BE2C (cell line): ENCODE results near the gene UBQLN1.

Experiments
- DNase-seq: peaks from one replicate; pipeline ENCODE4 v3.0.0-alpha.2; 2020
- H3K27me3 ChIP-seq: fragments of 250-450 bp; sonication (Bioruptor Pico); 2 replicates; pipeline ENCODE4 v1.5.1; 2020; ENCODE audit warnings: mild to moderate bottlenecking
- H3K36me3 ChIP-seq: fragments of 250-450 bp; sonication (Bioruptor Pico); 2 replicates; pipeline ENCODE4 v1.5.1; 2020; ENCODE audit warnings: mild to moderate bottlenecking
- H3K4me1 ChIP-seq: fragments of 250-450 bp; sonication (Bioruptor Pico); 2 replicates; pipeline ENCODE4 v1.5.1; 2020
- H3K4me3 ChIP-seq: 2 replicates; pipeline ENCODE4 v1.5.1; 2011; ENCODE audit warnings: low read depth, low read length
- H3K9me3 ChIP-seq: fragments of 250-450 bp; sonication (Bioruptor Pico); 2 replicates; pipeline ENCODE4 v1.5.1; 2020
- CTCF ChIP-seq: IDR thresholded peaks from 2 replicates; pipeline ENCODE4 v1.5.1; 2012; ENCODE audit warnings: mild to moderate bottlenecking, low read depth, low read length

Gene UBQLN1

GRCh38 chr9:83699615-83700014, 8.1 kb downstream of the UBQLN1 start:
- Histone ChIP-seq H3K36me3 (peaks cover 2% of the 10 kb centered on the region), H3K27me3 (no peaks in the 10 kb centered on the region), H3K4me3 (no peak overlapping the region), H3K4me1 (no peaks in the 10 kb centered on the region), H3K9me3 (no peaks in the 10 kb centered on the region)
- no peak for DNase-seq
- no peak for TF ChIP-seq CTCF

- no peaks in the 10 kb centered on the region for H3K9me3 ChIP-seq
- H3K4me1 ChIP-seq: no peaks in the 10 kb centered on the region
- TF ChIP-seq CTCF: no peak
- peaks cover 2% of the 10 kb centered on the region for H3K36me3 ChIP-seq
- H3K4me3 ChIP-seq: no peak overlapping the region
- DNase-seq: no peak
- no peaks in the 10 kb centered on the region for H3K27me3 ChIP-seq
These were observed 8.7 kb downstream of the UBQLN1 start for GRCh38 chr9:83698976-83699585.

DNA sequence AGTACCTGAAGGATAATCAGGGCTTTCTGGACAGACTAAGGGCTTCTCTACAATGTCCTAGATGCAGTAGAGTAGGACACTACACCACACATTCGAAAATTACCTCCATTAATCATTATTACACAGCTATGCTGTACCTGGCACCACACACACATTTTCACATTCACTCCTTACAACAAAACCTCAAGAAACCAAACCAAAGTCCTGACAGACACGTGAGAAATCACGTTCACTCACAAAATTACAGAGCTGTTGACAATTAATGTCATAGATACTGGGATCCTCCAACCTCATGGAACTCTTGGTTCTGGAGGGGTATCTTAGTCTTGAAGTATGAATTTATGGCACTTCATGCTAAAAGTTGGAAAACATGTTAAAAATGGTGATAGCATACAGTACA, 16.3 kb downstream of the UBQLN1 start:
- Histone ChIP-seq H3K4me1 (no peaks in the 10 kb centered on the region), H3K27me3 (no peaks in the 10 kb centered on the region), H3K36me3 (no peaks in the 10 kb centered on the region; the same call in 1 of the 2 replicates), H3K4me3 (no peak overlapping the region), H3K9me3 (no peaks in the 10 kb centered on the region)
- TF ChIP-seq CTCF: no peak
- no peak for DNase-seq

GRCh38 chr9:83688921-83689320, 18.8 kb downstream of the UBQLN1 start:
- Histone ChIP-seq H3K36me3 (peaks cover 5% of the 10 kb centered on the region; the same call in 1 of the 2 replicates), H3K4me1 (no peaks in the 10 kb centered on the region), H3K9me3 (no peaks in the 10 kb centered on the region), H3K4me3 (no peak overlapping the region), H3K27me3 (no peaks in the 10 kb centered on the region)
- TF ChIP-seq CTCF: no peak
- DNase-seq: no peak

DNA sequence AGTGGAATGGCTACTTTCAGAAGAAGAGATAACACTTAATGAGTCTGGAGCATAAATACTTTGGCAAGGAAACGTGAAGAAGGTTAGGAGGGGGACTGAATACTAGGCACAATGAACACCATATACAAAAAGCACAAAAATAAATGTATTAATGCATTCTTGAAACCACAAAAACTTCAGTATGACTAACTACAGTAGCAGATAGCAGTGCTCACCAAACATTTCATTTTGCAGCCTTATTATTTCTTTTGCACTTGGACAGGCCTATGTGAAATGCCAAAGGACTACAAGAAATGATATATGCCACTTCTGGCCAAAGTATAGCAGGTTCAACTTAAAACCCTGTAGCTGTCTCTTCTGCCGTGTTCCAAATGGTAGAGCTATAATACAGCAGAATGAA, 26.3 kb downstream of the UBQLN1 start:
- Histone ChIP-seq H3K4me1 (no peaks in the 10 kb centered on the region), H3K27me3 (no peaks in the 10 kb centered on the region), H3K36me3 (peaks cover 61% of the 10 kb centered on the region), H3K4me3 (no peak overlapping the region), H3K9me3 (no peaks in the 10 kb centered on the region)
- no peak for DNase-seq
- TF ChIP-seq CTCF: no peak

- Histone ChIP-seq H3K36me3 (peaks cover 66% of the 10 kb centered on the region), H3K9me3 (no peaks in the 10 kb centered on the region), H3K4me3 (no peak overlapping the region), H3K4me1 (no peaks in the 10 kb centered on the region), H3K27me3 (no peaks in the 10 kb centered on the region)
- TF ChIP-seq CTCF: no peak
- no peak for DNase-seq
These were observed 27.5 kb downstream of the UBQLN1 start for GRCh38 chr9:83680233-83680632.
